Astrocyte (in vitro differentiated cells and primary cell): ENCODE data around the gene AUTS2. TPM values are rescaled to one million over a fixed set of nuclear protein-coding genes. Genes with fewer than 3 reads are reported as not detected.
A peak's percentile ranks its signal among the peaks of the same experiment; 100 is the strongest.

Experiments
- DNase-seq: peaks from one replicate; pipeline ENCODE4 v3.0.0-alpha.2; 2010; ENCODE audit warnings: low read depth
- FAIRE-seq: peaks from 2 replicates; lab custom pipeline; 2011; peaks lifted over from hg19 to GRCh38; lab: Jason Lieb, UNC
- H2AFZ ChIP-seq: 2 replicates; pipeline ENCODE4 v1.6.0; 2012; ENCODE audit warnings: low read depth, low read length, inconsistent platforms
- H3K27ac ChIP-seq: 2 replicates; pipeline ENCODE4 v1.5.1; 2011; ENCODE audit warnings: low read depth, low read length, inconsistent platforms
- H3K27me3 ChIP-seq: 2 replicates; pipeline ENCODE4 v1.6.0; 2011; ENCODE audit warnings: low read length, inconsistent platforms; ENCODE audit not compliant: insufficient read depth
- H3K36me3 ChIP-seq: 2 replicates; pipeline ENCODE4 v1.5.1; 2011; ENCODE audit warnings: low read length, inconsistent platforms; ENCODE audit not compliant: insufficient read depth
- H3K4me1 ChIP-seq: 2 replicates; pipeline ENCODE4 v1.5.1; 2011; ENCODE audit warnings: low read length, inconsistent platforms; ENCODE audit not compliant: insufficient read depth
- H3K4me2 ChIP-seq: 2 replicates; pipeline ENCODE4 v1.6.0; 2012; ENCODE audit warnings: low read length, inconsistent platforms
- H3K4me3 ChIP-seq: 2 replicates; pipeline ENCODE4 v1.5.1; 2011; ENCODE audit warnings: low read depth, mild to moderate bottlenecking, low read length, inconsistent platforms; ENCODE audit not compliant: insufficient read depth
- H3K79me2 ChIP-seq: 2 replicates; pipeline ENCODE4 v1.6.0; 2012; ENCODE audit warnings: mild to moderate bottlenecking, low read length, inconsistent platforms; ENCODE audit not compliant: insufficient read depth
- H3K9ac ChIP-seq: 2 replicates; pipeline ENCODE4 v1.6.0; 2012; ENCODE audit warnings: mild to moderate bottlenecking, low read length, inconsistent platforms
- H3K9me3 ChIP-seq: 2 replicates; pipeline ENCODE4 v1.5.1; 2012; ENCODE audit warnings: low read depth, mild to moderate bottlenecking, low read length, inconsistent platforms; ENCODE audit not compliant: insufficient read depth
- H4K20me1 ChIP-seq: 2 replicates; pipeline ENCODE4 v1.6.0; 2012; ENCODE audit warnings: low read length, inconsistent platforms; ENCODE audit not compliant: insufficient read depth
- H3K27ac Mint-ChIP-seq: one replicate; pipeline ENCODE4 v1.8.0; 2021; ENCODE audit warnings: mild to moderate bottlenecking, mixed read lengths; ENCODE audit not compliant: unreplicated experiment
- H3K27me3 Mint-ChIP-seq: one replicate; pipeline ENCODE4 v1.8.0; 2021; ENCODE audit warnings: low read depth, mixed read lengths; ENCODE audit not compliant: unreplicated experiment
- H3K36me3 Mint-ChIP-seq: one replicate; pipeline ENCODE4 v1.8.0; 2021; ENCODE audit warnings: low read depth, mixed read lengths; ENCODE audit not compliant: unreplicated experiment
- H3K4me1 Mint-ChIP-seq: one replicate; pipeline ENCODE4 v1.8.0; 2021; ENCODE audit warnings: low read depth, mixed read lengths; ENCODE audit not compliant: unreplicated experiment
- H3K4me3 Mint-ChIP-seq: one replicate; pipeline ENCODE4 v1.8.0; 2021; ENCODE audit warnings: mild to moderate bottlenecking, moderate library complexity, mixed read lengths; ENCODE audit not compliant: unreplicated experiment
- H3K9me3 Mint-ChIP-seq: one replicate; pipeline ENCODE4 v1.8.0; 2021; ENCODE audit warnings: mild to moderate bottlenecking, mixed read lengths; ENCODE audit not compliant: unreplicated experiment
- CTCF ChIP-seq: IDR thresholded peaks from 2 replicates; pipeline ENCODE4 v1.5.1; 2011; ENCODE audit warnings: low read depth, mild to moderate bottlenecking, inconsistent platforms, low read length, moderate library complexity; ENCODE audit not compliant: insufficient read depth
- EZH2 ChIP-seq: IDR thresholded peaks from 2 replicates; pipeline ENCODE4 v1.6.1; 2012; ENCODE audit warnings: mild to moderate bottlenecking, low read length, inconsistent platforms; ENCODE audit not compliant: insufficient read depth
- total RNA-seq: library from RNA; stranded (reverse); gene quantifications from 2 replicates; pipeline ENCODE4 v1.2.1, GENCODE V29; 2021

Gene AUTS2
- total RNA-seq, 1 donor from 2014 or later: 73.2 TPM

- TF ChIP-seq EZH2 (no peak), CTCF (no peak)
- no peak for DNase-seq
- no peaks in the 10 kb centered on the region for H3K79me2 ChIP-seq
- H3K9ac ChIP-seq: no peak overlapping the region
- Mint-ChIP-seq H3K4me1 (peaks cover 29% of the 10 kb centered on the region), H3K27me3 (no peaks in the 10 kb centered on the region), H3K27ac (no peak overlapping the region), H3K36me3 (no peaks in the 10 kb centered on the region), H3K4me3 (no peak overlapping the region), H3K9me3 (no peaks in the 10 kb centered on the region)
- H3K9me3 ChIP-seq: no peaks in the 10 kb centered on the region
- no peak overlapping the region for H3K4me3 ChIP-seq
- peaks cover 4% of the 10 kb centered on the region for H4K20me1 ChIP-seq
- no peak overlapping the region for H3K4me2 ChIP-seq
- no peak overlapping the region for H3K27ac ChIP-seq
- H2AFZ ChIP-seq: no peak overlapping the region
- no peaks in the 10 kb centered on the region for H3K36me3 ChIP-seq
- peaks cover 13% of the 10 kb centered on the region for H3K4me1 ChIP-seq
- no peak for FAIRE-seq
- no peaks in the 10 kb centered on the region for H3K27me3 ChIP-seq
Observed at GRCh38 chr7:70051726-70052125, 453.5 kb downstream of the AUTS2 start.

- Histone ChIP-seq H2AFZ (no peak overlapping the region), H3K27ac (peak overlapping the region; percentile 7), H3K4me3 (no peak overlapping the region), H3K9me3 (no peaks in the 10 kb centered on the region), H4K20me1 (peaks cover 4% of the 10 kb centered on the region), H3K36me3 (no peaks in the 10 kb centered on the region), H3K9ac (no peak overlapping the region), H3K27me3 (no peaks in the 10 kb centered on the region), H3K79me2 (no peaks in the 10 kb centered on the region), H3K4me2 (no peak overlapping the region), H3K4me1 (peaks cover 13% of the 10 kb centered on the region)
- no peak for TF ChIP-seq CTCF
- TF ChIP-seq EZH2: no peak
- Mint-ChIP-seq H3K27ac (peak overlapping the region; percentile 4), H3K27me3 (no peaks in the 10 kb centered on the region), H3K4me1 (peaks cover 26% of the 10 kb centered on the region), H3K4me3 (no peak overlapping the region), H3K36me3 (no peaks in the 10 kb centered on the region), H3K9me3 (no peaks in the 10 kb centered on the region)
- DNase-seq (peak; percentile 84), FAIRE-seq (peak; percentile 9)
Observed at GRCh38 chr7:70052691-70053090, 454.4 kb downstream of the AUTS2 start.

- Mint-ChIP-seq H3K9me3 (no peaks in the 10 kb centered on the region), H3K27ac (peak overlapping the region; percentile 78), H3K4me3 (no peak overlapping the region), H3K36me3 (no peaks in the 10 kb centered on the region), H3K27me3 (no peaks in the 10 kb centered on the region), H3K4me1 (peaks cover 21% of the 10 kb centered on the region)
- FAIRE-seq (no peak), DNase-seq (no peak)
- Histone ChIP-seq H3K4me1 (peaks cover 13% of the 10 kb centered on the region), H3K27me3 (no peaks in the 10 kb centered on the region), H3K4me3 (no peak overlapping the region), H3K27ac (peak overlapping the region; percentile 7), H3K79me2 (no peaks in the 10 kb centered on the region), H2AFZ (no peak overlapping the region), H3K4me2 (no peak overlapping the region), H3K9me3 (no peaks in the 10 kb centered on the region), H3K9ac (no peak overlapping the region), H3K36me3 (no peaks in the 10 kb centered on the region), H4K20me1 (peaks cover 4% of the 10 kb centered on the region)
- TF ChIP-seq CTCF (no peak), EZH2 (no peak)
Observed at GRCh38 chr7:70053421-70053820, 455.1 kb downstream of the AUTS2 start.
